Measurements from ENCODE around the gene PCSK2. TPM values are rescaled to one million over a fixed set of nuclear protein-coding genes. Genes with fewer than 3 reads are reported as not detected.

The PCSK2 gene
- total and polyA plus RNA-seq, 4 donors = 0.51 to 9.8 (median 1.5) TPM

- Histone ChIP-seq H3K4me1 (ENCODE audit: control insufficient read depth in 5 of 5, insufficient read depth in 5 of 5, low read length in 5 of 5) (no peaks in the 10 kb centered on the region), H3K27ac (ENCODE audit: low read depth in 1 of 2, low read length in 1 of 2) (no peak overlapping the region), H3K27me3 (ENCODE audit: control insufficient read depth in 3 of 3, insufficient read depth in 3 of 3, low read length in 2 of 3) (peaks cover 5 to 10% (median 6%) of the 10 kb centered on the region in 3 donors), H3K9ac (ENCODE audit: insufficient read depth in 1 of 2, low read length in 2 of 2) (no peak overlapping the region), H3K36me3 (ENCODE audit: control insufficient read depth in 4 of 4, insufficient read depth in 4 of 4, low read length in 4 of 4) (no peaks in the 10 kb centered on the region), H3K9me3 (ENCODE audit: control insufficient read depth in 4 of 4, insufficient read depth in 3 of 4, low read length in 3 of 4) (no peaks in the 10 kb centered on the region), H3K4me3 (no peak overlapping the region)
- TF ChIP-seq, protein P1, sequence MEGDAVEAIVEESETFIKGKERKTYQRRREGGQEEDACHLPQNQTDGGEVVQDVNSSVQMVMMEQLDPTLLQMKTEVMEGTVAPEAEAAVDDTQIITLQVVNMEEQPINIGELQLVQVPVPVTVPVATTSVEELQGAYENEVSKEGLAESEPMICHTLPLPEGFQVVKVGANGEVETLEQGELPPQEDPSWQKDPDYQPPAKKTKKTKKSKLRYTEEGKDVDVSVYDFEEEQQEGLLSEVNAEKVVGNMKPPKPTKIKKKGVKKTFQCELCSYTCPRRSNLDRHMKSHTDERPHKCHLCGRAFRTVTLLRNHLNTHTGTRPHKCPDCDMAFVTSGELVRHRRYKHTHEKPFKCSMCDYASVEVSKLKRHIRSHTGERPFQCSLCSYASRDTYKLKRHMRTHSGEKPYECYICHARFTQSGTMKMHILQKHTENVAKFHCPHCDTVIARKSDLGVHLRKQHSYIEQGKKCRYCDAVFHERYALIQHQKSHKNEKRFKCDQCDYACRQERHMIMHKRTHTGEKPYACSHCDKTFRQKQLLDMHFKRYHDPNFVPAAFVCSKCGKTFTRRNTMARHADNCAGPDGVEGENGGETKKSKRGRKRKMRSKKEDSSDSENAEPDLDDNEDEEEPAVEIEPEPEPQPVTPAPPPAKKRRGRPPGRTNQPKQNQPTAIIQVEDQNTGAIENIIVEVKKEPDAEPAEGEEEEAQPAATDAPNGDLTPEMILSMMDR (IDR thresholded peaks at IDR 0.05; ENCODE audit: control extremely low read depth, extremely low read depth) = no peak
- 10 to 25% methylated on average over 8 of the region's 8 CpGs for WGBS, 2 donors
- ATAC-seq (ENCODE audit: insufficient read depth, low FRiP score) (no peak), DNase-seq (peak in 2 of 3 donors; percentile 11 to 13)
Observed at GRCh38 chr20:17202673-17203072, 24.2 kb upstream of the PCSK2 start.

DNA sequence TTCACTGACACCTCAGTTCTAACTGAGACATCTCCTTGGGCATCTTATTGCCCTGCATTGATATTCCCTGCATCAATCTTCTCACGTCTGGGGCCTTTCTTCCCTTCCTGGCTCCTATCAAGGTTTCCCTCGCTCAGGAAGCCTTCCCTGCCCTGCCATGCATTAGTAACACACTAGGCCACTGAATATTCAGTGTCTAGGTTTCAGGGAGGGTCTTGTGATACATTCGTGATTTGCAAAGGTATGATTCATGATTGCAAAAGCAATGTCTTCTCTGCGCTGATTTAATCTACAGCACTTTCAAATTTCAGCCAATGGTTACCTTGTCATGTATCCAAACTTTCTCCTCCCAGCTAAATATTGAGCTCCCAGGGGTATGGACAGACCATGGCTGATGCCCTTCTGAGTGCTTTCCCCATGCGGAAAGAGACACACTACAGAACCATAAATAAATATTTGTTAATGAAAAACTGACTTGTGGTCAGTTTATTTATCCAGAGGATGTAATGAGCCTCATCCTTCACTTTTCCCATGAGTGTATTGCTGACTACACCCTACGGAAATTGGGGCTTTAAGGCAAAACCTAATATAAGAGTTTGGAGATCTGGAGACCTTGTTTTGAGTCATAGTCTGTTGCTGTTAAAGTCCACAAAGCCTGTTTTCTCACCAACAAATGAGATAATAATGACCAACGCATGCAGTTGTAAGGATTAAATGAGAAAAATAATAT lies 21.6 kb upstream of the PCSK2 start:
- Histone ChIP-seq H3K9ac (ENCODE audit: insufficient read depth in 1 of 2, low read length in 2 of 2) (no peak overlapping the region), H3K9me3 (ENCODE audit: control insufficient read depth in 4 of 4, insufficient read depth in 3 of 4, low read length in 3 of 4) (no peaks in the 10 kb centered on the region), H3K4me3 (no peak overlapping the region), H3K4me1 (ENCODE audit: control insufficient read depth in 5 of 5, insufficient read depth in 5 of 5, low read length in 5 of 5) (no peaks in the 10 kb centered on the region), H3K36me3 (ENCODE audit: control insufficient read depth in 4 of 4, insufficient read depth in 4 of 4, low read length in 4 of 4) (no peaks in the 10 kb centered on the region), H3K27me3 (ENCODE audit: control insufficient read depth in 3 of 3, insufficient read depth in 3 of 3, low read length in 2 of 3) (peaks cover 0 to 3% (median 2%) of the 10 kb centered on the region in 3 donors), H3K27ac (ENCODE audit: low read depth in 1 of 2, low read length in 1 of 2) (no peak overlapping the region)
- no peak for ATAC-seq (ENCODE audit: insufficient read depth, low FRiP score)
- 77 to 85% methylated on average over 7 of the region's 7 CpGs for WGBS, 2 donors
- TF ChIP-seq, protein P1 (IDR thresholded peaks at IDR 0.05; ENCODE audit: control extremely low read depth, extremely low read depth) = no peak
- DNase-seq = no peak

DNA sequence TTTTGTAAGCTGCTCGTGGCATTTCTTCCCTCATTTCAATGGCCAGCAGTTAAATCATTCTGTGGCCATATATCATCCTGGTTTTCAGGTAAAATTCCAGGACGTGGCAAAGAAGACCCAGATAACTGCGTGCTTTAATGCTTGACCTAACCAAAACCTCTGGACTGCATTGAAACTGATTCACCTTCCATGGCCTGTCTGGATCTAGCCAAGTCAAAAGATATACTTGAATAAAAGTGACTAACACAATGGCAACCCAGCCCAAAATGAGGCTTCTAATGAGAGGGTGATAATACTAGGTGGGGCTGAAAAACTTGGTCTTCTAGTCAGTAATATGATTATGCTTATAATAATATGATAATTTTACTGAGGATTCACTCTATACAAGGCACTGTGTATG lies 16.5 kb upstream of the PCSK2 start:
- Histone ChIP-seq H3K36me3 (ENCODE audit: control insufficient read depth in 4 of 4, insufficient read depth in 4 of 4, low read length in 4 of 4) (no peaks in the 10 kb centered on the region), H3K4me3 (no peak overlapping the region), H3K9ac (ENCODE audit: insufficient read depth in 1 of 2, low read length in 2 of 2) (no peak overlapping the region), H3K27me3 (ENCODE audit: control insufficient read depth in 3 of 3, insufficient read depth in 3 of 3, low read length in 2 of 3) (no peaks in the 10 kb centered on the region), H3K9me3 (ENCODE audit: control insufficient read depth in 4 of 4, insufficient read depth in 3 of 4, low read length in 3 of 4) (no peaks in the 10 kb centered on the region), H3K4me1 (ENCODE audit: control insufficient read depth in 5 of 5, insufficient read depth in 5 of 5, low read length in 5 of 5) (no peaks in the 10 kb centered on the region), H3K27ac (ENCODE audit: low read depth in 1 of 2, low read length in 1 of 2) (no peak overlapping the region)
- WGBS, 2 donors = 64 to 65% methylated on average over 3 of the region's 3 CpGs
- ATAC-seq (ENCODE audit: insufficient read depth, low FRiP score) (no peak), DNase-seq (no peak)
- TF ChIP-seq, protein P1 (IDR thresholded peaks at IDR 0.05; ENCODE audit: control extremely low read depth, extremely low read depth) = no peak

All from lung (tissue), 12 donors.